ENCODE data around the gene COL4A2.

- TF ChIP-seq CTCF (conservative IDR thresholded peaks at IDR 0.05; ENCODE audit: low read length) (no peak), EZH2phosphoT487 (IDR thresholded peaks at IDR 0.05; ENCODE audit: borderline replicate concordance) (no peak)
Observed at GRCh38 chr13:110293037-110293436, 14.0 kb upstream of the COL4A2 start.
